K562 (cell line): ENCODE measurements around the gene HK1. TPM values are rescaled to one million over a fixed set of nuclear protein-coding genes. Genes with fewer than 3 reads are reported as not detected.

ENCODE experiments used
- ATF7 ChIP-seq: fragments of 450-650 bp; IDR thresholded peaks from 2 replicates; pipeline ENCODE4 v1.7.1; 2014; ENCODE audit warnings: mild to moderate bottlenecking, moderate library complexity
- NFE2 ChIP-seq: IDR thresholded peaks from 2 replicates; pipeline ENCODE4 v1.6.1; 2014; ENCODE audit warnings: antibody characterized with exemption, low read depth
- NR2C1 ChIP-seq, 2 experiments: fragments of 450-650 bp; IDR thresholded peaks; 2 replicates each; pipeline ENCODE4 v1.6.1; 2017; ENCODE audit warnings: mild to moderate bottlenecking in 2 of 2, antibody characterized with exemption in 1 of 2, inconsistent platforms in 1 of 2, missing compliant biosample characterization in 1 of 2, missing genetic modification characterization in 1 of 2
- PHB2 ChIP-seq: fragments of 450-650 bp; IDR thresholded peaks from 2 replicates; pipeline ENCODE4 v1.6.1; 2017; ENCODE audit warnings: low read depth
- PRPF4 ChIP-seq: fragments of 200-400 bp; formaldehyde crosslinking; IDR thresholded peaks from one replicate; pipeline ENCODE4 v1.6.1; 2017; ENCODE audit warnings: low read length, low read depth, mild to moderate bottlenecking; ENCODE audit not compliant: insufficient read depth, poor library complexity, severe bottlenecking
- SMARCA5 ChIP-seq: fragments of 450-650 bp; IDR thresholded peaks from 2 replicates; pipeline ENCODE4 v1.6.1; 2016
- SPI1 ChIP-seq: IDR thresholded peaks from 2 replicates; pipeline ENCODE4 v1.6.1; 2011; ENCODE audit warnings: low read depth, low read length, control low read depth, borderline replicate concordance
- ZNF263 ChIP-seq: sonication (generic); formaldehyde crosslinking; IDR thresholded peaks from 2 replicates; pipeline ENCODE4 v1.8.0; 2022; ENCODE audit warnings: mild to moderate bottlenecking, missing genetic modification reagents, borderline replicate concordance
- polyA plus RNA-seq, 8 experiments: library from polyadenylated mRNA; depleted of rRNA in 4 of 8; stranded (reverse) in 5 of 8; unstranded in 3 of 8; fragments of >200 nt; fragmentation: Nextera tagmentation in 2 of 8; fragmentation: Illumina TruSeq in 1 of 8; extraction: Ambion mirVana in 2 of 8; extraction: Trizol in 1 of 8; gene quantifications; 2 replicates each; pipeline versions ENCODE4 v1.2.1 to v1.2.3, GENCODE V29; 2011 to 2014; ENCODE audit warnings: inconsistent platforms in 1 of 8, missing spikeins in 1 of 8
- total RNA-seq, 7 experiments: library from RNA; depleted of rRNA in 6 of 7; stranded (reverse); fragments of >200 nt in 6 of 7; fragmentation: Illumina TruSeq in 2 of 7; extraction: Trizol in 2 of 7; gene quantifications; 2 replicates each; pipeline versions ENCODE4 v1.2.1 to v1.2.3, GENCODE V29; 2011 to 2021; ENCODE audit warnings: low replicate concordance in 1 of 7
- TF ChIP-seq, protein P1 (sequence below), 2 experiments: fragments of 450-650 bp in 1 of 2; sonication (generic) in 1 of 2; formaldehyde crosslinking in 1 of 2; IDR thresholded peaks; 2 replicates each; pipeline versions ENCODE4 v1.7.1 to v1.9.0; 2016 to 2022; ENCODE audit warnings: inconsistent platforms in 1 of 2, mild to moderate bottlenecking in 1 of 2, missing genetic modification reagents in 1 of 2
- TF ChIP-seq, protein P2 (sequence below): fragments of 250-450 bp; sonication (Bioruptor Pico); IDR thresholded peaks from 2 replicates; pipeline ENCODE4 v1.5.0; 2022; ENCODE audit warnings: mild to moderate bottlenecking
- TF ChIP-seq, protein P3 (sequence below): fragments of 450-650 bp; conservative IDR thresholded peaks from 2 replicates; pipeline ENCODE4 v1.6.1; 2016; ENCODE audit warnings: missing genetic modification characterization, low read depth, mild to moderate bottlenecking, control low read depth, missing compliant biosample characterization

HK1 gene
- total and polyA plus RNA-seq, 9 of the 15 experiments (the other 6 are each of a cell fraction or from before 2014, with no cell fraction given): 29.2 to 444 (median 193) TPM

DNA sequence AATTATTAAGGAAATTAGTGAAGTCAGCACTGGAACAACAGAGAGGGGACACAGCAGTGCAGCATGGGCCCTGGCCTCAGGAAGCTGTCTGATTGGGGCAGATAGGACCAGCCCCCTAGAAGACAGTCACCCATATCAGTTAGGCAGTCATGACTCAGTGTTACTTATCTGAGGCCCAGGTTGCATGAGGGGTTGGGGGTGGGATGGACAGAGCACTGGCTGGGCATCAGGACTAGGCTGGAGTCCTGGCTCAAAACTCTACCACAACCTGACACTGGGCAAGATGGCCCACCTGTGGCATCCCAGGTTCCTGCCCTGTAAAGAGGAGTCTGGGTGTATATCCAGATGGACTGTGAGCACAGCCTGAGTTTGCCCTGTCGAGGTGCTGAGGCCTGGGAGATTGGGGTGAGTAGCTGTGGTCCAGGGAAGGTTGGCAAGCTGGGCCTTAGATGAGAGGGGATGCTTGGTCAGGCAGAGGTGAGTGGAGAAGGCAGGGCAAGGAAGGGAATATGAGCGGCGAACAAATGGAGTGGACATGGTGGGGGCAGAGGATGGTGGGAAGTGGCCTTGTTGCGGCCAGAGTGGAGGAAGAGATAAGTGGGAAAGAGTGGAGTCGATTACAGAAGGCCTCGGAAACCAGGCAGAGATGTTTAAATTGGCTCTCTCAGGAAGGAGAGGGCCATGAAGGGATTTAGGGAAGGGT, 37.5 kb downstream of the HK1 start (continued):
- TF ChIP-seq, protein P1, sequence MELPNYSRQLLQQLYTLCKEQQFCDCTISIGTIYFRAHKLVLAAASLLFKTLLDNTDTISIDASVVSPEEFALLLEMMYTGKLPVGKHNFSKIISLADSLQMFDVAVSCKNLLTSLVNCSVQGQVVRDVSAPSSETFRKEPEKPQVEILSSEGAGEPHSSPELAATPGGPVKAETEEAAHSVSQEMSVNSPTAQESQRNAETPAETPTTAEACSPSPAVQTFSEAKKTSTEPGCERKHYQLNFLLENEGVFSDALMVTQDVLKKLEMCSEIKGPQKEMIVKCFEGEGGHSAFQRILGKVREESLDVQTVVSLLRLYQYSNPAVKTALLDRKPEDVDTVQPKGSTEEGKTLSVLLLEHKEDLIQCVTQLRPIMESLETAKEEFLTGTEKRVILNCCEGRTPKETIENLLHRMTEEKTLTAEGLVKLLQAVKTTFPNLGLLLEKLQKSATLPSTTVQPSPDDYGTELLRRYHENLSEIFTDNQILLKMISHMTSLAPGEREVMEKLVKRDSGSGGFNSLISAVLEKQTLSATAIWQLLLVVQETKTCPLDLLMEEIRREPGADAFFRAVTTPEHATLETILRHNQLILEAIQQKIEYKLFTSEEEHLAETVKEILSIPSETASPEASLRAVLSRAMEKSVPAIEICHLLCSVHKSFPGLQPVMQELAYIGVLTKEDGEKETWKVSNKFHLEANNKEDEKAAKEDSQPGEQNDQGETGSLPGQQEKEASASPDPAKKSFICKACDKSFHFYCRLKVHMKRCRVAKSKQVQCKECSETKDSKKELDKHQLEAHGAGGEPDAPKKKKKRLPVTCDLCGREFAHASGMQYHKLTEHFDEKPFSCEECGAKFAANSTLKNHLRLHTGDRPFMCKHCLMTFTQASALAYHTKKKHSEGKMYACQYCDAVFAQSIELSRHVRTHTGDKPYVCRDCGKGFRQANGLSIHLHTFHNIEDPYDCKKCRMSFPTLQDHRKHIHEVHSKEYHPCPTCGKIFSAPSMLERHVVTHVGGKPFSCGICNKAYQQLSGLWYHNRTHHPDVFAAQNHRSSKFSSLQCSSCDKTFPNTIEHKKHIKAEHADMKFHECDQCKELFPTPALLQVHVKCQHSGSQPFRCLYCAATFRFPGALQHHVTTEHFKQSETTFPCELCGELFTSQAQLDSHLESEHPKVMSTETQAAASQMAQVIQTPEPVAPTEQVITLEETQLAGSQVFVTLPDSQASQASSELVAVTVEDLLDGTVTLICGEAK (IDR thresholded peaks at IDR 0.05): peak; percentile 46
- TF ChIP-seq, protein P1 (CRISPR knock-in tag; IDR thresholded peaks at IDR 0.05): no peak
- TF ChIP-seq, protein P2, sequence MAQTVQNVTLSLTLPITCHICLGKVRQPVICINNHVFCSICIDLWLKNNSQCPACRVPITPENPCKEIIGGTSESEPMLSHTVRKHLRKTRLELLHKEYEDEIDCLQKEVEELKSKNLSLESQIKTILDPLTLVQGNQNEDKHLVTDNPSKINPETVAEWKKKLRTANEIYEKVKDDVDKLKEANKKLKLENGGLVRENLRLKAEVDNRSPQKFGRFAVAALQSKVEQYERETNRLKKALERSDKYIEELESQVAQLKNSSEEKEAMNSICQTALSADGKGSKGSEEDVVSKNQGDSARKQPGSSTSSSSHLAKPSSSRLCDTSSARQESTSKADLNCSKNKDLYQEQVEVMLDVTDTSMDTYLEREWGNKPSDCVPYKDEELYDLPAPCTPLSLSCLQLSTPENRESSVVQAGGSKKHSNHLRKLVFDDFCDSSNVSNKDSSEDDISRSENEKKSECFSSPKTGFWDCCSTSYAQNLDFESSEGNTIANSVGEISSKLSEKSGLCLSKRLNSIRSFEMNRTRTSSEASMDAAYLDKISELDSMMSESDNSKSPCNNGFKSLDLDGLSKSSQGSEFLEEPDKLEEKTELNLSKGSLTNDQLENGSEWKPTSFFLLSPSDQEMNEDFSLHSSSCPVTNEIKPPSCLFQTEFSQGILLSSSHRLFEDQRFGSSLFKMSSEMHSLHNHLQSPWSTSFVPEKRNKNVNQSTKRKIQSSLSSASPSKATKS (CRISPR knock-in tag): peak; percentile 86
- no peak for TF ChIP-seq PRPF4
- TF ChIP-seq NR2C1 (IDR thresholded peaks at IDR 0.05): no peak
- TF ChIP-seq NR2C1 (tag; IDR thresholded peaks at IDR 0.05): 0 out of 2 replicates have a peak, but pooled peaks have one; percentile 55
- peak; percentile 98 for TF ChIP-seq NFE2
- TF ChIP-seq, protein P3, sequence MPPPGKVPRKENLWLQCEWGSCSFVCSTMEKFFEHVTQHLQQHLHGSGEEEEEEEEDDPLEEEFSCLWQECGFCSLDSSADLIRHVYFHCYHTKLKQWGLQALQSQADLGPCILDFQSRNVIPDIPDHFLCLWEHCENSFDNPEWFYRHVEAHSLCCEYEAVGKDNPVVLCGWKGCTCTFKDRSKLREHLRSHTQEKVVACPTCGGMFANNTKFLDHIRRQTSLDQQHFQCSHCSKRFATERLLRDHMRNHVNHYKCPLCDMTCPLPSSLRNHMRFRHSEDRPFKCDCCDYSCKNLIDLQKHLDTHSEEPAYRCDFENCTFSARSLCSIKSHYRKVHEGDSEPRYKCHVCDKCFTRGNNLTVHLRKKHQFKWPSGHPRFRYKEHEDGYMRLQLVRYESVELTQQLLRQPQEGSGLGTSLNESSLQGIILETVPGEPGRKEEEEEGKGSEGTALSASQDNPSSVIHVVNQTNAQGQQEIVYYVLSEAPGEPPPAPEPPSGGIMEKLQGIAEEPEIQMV: peak; percentile 53; the same call in 1 of the 2 replicates
- TF ChIP-seq ZNF263 (CRISPR knock-in tag): peak; percentile 65
- peak; percentile 71; the same call in 1 of the 2 replicates for TF ChIP-seq SPI1
- peak; percentile 85 for TF ChIP-seq ATF7
- peak; percentile 62 for TF ChIP-seq PHB2
- TF ChIP-seq SMARCA5: peak; percentile 95
